Activated T-helper 1 cell treated with anti-CD3 and anti-CD28 coated beads, Interleukin-2, amount 50 U/mL, for 16 hours (primary cell): ENCODE results near the gene CLTCL1.

ENCODE experiments used
- DNase-seq, 2 donors: peaks; one replicate each; pipeline ENCODE4 v3.0.0-alpha.2; 2020; ENCODE audit warnings: low read depth in 1 of 2, low spot score in 1 of 2

Gene CLTCL1

GRCh38 chr22:19152942-19153883, 138.3 kb downstream of the CLTCL1 start:
- no peak for DNase-seq

DNA sequence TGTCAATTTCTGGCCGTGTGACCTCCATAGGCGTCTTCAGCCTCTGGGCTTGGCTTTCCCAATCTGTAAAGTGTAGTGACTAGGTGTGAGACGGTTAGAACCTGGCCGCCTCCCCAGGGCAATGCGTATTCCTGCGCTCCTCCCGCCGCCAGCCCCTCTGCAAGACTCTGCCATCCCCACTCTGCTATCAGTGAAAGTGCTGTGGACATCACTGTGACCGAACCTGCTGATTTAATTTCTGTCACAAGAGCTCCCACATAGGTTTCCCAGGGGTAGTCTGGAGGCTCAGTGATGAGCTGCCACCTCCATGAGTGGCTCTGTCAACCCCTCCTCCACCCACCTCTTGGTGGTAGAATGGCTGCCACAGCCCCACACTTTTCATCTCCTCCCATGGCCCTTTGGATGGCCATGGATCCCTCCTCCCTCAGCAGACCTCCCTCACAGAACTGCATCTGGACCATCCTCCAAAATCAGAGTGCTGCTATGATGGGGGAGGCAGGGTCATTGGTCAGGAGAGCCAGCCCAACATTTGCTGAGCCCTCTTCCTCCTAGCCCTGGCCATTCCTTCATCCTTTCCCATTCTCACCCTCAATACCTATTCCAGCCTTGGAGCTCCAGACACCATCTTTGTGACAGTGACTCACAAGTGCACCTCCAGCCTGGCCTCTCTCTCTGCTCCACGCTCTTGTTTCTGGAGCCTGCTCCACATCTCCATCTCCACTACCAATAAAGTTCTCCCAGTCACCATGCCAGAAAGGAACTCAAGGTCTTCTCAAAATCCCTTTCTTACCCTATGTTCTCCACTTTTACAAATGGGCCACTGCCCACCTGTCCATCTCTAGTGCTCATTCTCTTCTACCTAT, 140.0 kb downstream of the CLTCL1 start:
- DNase-seq = no peak

GRCh38 chr22:19150482-19151328, 140.8 kb downstream of the CLTCL1 start:
- DNase-seq = no peak

DNA sequence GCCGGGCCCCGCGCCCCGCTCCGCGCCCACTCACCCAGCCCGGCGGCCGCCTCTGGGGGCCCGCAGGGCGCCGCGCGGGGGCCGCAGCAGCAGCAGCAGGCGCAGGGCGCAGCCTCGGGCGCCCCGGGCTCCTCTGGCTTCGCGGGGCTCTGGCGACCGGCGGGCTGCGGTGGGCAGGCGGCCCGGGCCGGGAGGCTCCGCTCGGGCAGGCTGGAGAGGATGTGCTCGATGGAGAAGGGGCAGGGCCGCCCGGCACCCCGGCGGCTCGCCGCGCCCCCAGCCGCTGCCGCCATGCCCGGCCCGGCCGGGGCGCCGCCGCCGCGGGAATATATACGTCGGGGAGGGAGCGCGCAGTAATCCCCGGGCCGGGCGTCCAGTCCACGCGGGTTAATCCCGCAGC, 141.5 kb downstream of the CLTCL1 start, which contains the start of gene GSC2:
Gene GSC2, minus strand, starts transcription at position 302 of the 400 bp plus-strand sequence. Its CDS starts 9 bp downstream, at position 293.
- DNase-seq = no peak

GRCh38 chr22:19149047-19149883, 142.3 kb downstream of the CLTCL1 start:
- no peak for DNase-seq

- no peak for DNase-seq
Observed at GRCh38 chr22:19148417-19149046, 143.0 kb downstream of the CLTCL1 start.

- DNase-seq = no peak
Observed at GRCh38 chr22:19147195-19147780, 144.2 kb downstream of the CLTCL1 start.

DNA sequence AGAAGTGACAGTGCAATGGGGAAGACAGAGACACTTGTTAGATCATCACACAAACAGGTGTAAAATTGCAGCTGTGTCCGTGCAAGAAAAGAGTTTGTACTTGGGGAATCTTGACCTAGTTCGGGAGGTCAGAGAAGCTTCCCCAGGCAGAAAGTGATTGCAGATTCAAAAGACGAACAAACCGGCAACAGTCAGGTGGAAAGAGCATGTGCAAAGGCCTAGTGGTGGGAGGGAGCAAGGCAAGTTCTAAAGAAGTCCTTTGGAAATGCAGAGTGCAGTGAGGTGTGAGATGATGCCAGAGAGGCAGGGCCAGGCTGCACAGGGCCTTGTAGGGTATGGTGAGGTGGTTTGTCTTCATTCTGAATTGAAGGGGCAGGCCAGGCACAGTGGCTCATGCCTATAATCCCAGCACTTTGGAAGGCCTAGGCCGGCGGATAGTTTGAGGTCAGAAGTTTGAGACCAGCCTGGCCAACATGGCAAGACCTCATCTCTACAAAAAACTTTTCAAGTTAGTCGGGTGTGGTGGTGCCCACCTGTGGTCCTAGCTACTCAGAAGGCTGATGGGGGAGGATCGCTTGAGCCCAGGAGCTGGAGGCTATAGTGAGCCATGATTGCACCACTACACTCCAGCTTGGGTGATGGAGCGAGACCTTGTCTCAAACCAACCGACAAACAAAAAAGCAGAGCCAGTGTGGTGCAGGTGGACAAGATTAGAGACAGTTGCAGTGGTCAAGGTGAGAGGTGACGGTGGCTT, 145.1 kb downstream of the CLTCL1 start:
- DNase-seq = no peak

GRCh38 chr22:19143967-19144400, 147.5 kb downstream of the CLTCL1 start:
- DNase-seq = no peak

GRCh38 chr22:19143212-19143611, 148.3 kb downstream of the CLTCL1 start:
- no peak for DNase-seq

DNA sequence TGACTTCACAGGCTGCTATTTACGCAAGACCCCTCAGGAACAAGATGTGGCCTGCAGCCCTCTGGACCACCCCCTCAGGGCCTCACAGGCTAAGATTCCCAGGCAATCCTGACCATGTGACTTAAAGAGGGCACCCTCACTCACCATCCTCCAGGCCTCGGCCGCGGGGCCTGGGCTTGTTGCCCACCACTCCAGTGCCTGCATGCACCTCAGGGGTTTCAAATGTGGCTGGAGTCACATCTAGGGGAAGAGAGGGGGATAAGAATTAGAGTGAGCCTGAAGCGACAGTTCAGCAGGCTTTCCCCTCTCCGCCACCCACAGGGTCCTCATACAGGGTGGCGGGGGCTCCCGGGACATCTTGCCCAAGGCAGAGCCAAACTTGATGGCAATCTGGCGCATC, 149.1 kb downstream of the CLTCL1 start:
- DNase-seq = no peak

- DNase-seq = no peak
Observed at GRCh38 chr22:19139974-19140373, 151.5 kb downstream of the CLTCL1 start.

DNA sequence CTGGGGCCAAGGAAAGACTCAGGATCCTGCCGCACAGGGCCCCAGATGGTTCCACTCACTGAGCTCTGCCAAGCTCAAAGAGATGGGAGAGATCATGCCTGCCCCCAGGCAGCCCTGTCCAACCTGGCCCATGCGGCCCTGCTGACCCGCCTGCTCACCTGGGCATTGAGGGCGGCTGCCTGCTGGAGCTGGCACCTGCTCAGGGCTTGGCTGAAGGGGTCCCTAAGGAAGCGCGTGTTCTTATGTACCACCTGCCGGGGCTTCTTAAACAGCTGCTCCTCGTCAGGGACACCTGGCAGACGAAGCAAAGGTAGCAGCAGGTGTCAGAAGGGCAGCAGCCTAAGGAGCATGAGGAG, 152.5 kb downstream of the CLTCL1 start:
- no peak for DNase-seq

- DNase-seq = no peak
Observed at GRCh38 chr22:19138217-19139000, 153.1 kb downstream of the CLTCL1 start.

DNA sequence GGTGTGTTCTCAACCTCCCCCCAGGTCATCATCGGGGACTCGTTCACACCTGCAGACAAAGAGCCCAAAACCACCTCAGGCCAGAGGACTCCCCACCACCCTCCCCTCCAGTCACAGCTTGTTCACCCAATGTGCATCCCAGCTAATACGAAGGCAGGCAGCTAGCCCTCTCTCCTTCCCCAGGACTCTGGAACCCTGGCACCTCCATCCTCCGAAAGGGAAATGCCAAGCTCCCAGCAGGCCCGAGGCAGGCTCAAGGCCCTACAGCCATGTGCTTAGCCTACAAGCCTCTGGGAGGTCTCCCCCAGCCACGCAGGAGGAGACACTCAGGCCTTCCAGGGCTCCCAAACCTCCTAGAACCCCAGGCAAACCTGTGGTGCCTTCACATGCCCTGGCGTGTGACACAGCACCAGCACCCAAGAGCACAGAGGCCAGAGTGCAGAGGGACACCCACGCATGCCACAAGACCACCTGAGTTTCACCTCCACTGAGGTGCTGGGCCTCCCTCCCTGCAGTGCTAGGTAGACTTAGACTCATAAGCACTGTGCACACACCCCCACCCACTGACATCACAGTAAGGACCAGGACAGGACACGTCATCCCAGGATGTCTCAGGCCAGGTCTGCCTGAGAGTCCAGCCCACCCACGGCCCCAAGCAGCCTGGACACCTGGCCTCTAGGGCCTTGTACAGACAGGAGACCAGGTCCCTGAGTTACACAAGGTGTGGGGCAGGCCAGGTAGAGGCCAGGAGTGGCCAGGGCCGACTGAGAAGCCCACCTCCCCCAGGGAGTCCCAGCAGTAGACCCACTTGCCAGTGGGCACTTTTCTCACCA, 153.9 kb downstream of the CLTCL1 start:
- DNase-seq = no peak

- DNase-seq = no peak
Observed at GRCh38 chr22:19136915-19137314, 154.6 kb downstream of the CLTCL1 start.

DNA sequence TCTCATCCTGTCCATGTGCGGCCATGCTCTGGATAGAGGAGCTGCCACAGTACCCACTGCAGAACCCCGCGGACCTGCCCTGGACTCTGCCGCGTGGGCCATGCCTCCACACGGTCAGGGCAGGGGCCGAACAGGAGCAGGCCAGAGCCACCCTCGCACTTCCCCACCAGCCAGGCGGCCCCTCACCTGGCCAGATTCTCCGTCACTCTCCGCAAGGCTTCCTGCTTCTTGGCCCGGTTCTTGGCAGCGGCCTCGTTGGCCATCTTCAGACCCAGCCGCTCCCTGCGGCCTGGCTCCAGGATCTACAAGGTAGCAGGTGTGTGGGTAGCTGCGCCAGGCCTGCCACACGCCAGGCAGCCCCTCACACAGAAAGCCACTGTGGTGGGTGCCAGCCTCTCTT, 156.6 kb downstream of the CLTCL1 start:
- DNase-seq = no peak
